HCT116 (cell line): ENCODE results near the gene FAM131A. TPM values are rescaled to one million over a fixed set of nuclear protein-coding genes. Genes with fewer than 3 reads are reported as not detected.

Experiments used
- ATAC-seq: fragments of 200-7000 bp; cut with Tn5 transposase; 2 replicates; pipeline ENCODE4 v1.9.1; 2020; ENCODE audit warnings: mild to moderate bottlenecking, moderate library complexity
- BruUV-seq: library from RNA; stranded (reverse); fragments of 400-500 nt; replicated peaks from 2 replicates; lab custom pipeline; 2021; lab: Mats Ljungman, UMichigan
- CTCF ChIA-PET: fragments of 300-600 bp; sonication (Branson Sonifier 250); formaldehyde crosslinking; loops from one replicate; lab custom pipeline; 2021; ENCODE audit warnings: antibody characterized with exemption; lab: Charles Lee
- POLR2A ChIA-PET: fragments of 300-600, 350-600 bp; sonication (Branson Sonifier 250); formaldehyde crosslinking; loops from one replicate; lab custom pipeline; 2021; ENCODE audit warnings: antibody characterized with exemption; lab: Charles Lee
- RAD21 ChIA-PET, 2 experiments: fragments of 300-600 bp; sonication (Branson Sonifier 250); formaldehyde crosslinking; loops; one replicate each; lab custom pipeline; 2023; ENCODE audit warnings: low total read pairs in 2 of 2; ENCODE audit not compliant: uncharacterized antibody in 2 of 2, unreplicated experiment in 2 of 2, low non-redundant PET in 1 of 2; lab: Charles Lee
- DNase-seq: peaks from one replicate; pipeline ENCODE4 v3.0.0-alpha.2; 2010; ENCODE audit warnings: low read depth, low spot score
- H2AFZ ChIP-seq: fragments of 200-600 bp; shearing (Covaris generic), sonication (generic); 2 replicates; pipeline ENCODE4 v1.6.1; 2017; ENCODE audit warnings: low read depth, mixed run types, mixed read lengths, antibody characterized with exemption, low read length; ENCODE audit not compliant: poor library complexity, severe bottlenecking
- H3K27ac ChIP-seq: 2 replicates; pipeline ENCODE4 v1.5.1; 2012; ENCODE audit warnings: low read depth, low read length
- H3K27me3 ChIP-seq: fragments of 200-600 bp; sonication (generic); 2 replicates; pipeline ENCODE4 v1.6.1; 2016; ENCODE audit warnings: mixed run types, low read length, mixed read lengths; ENCODE audit not compliant: insufficient read depth
- H3K36me3 ChIP-seq, 2 experiments: fragments of 200-500 bp in 1 of 2; fragments of 200-600 bp in 1 of 2; sonication (Bioruptor generic) in 1 of 2; sonication (generic) in 1 of 2; 2 replicates each; pipeline versions ENCODE4 v1.5.1 to v1.6.1; 2014 to 2016; ENCODE audit warnings: low read length in 2 of 2, inconsistent platforms in 1 of 2, mixed read lengths in 1 of 2, mixed run types in 1 of 2; ENCODE audit not compliant: insufficient read depth in 2 of 2, control insufficient read depth in 1 of 2
- H3K4me1 ChIP-seq, 2 experiments: fragments of 200-600 bp in 1 of 2; sonication (generic) in 1 of 2; 2 replicates each; pipeline versions ENCODE4 v1.5.1 to v1.6.1; 2012 to 2017; ENCODE audit warnings: low read length in 2 of 2, inconsistent platforms in 1 of 2, mild to moderate bottlenecking in 1 of 2, mixed read lengths in 1 of 2, mixed run types in 1 of 2, moderate library complexity in 1 of 2; ENCODE audit not compliant: insufficient read depth in 2 of 2, control insufficient read depth in 1 of 2
- H3K4me2 ChIP-seq: fragments of 200-600 bp; sonication (generic); 2 replicates; pipeline ENCODE4 v1.6.1; 2017; ENCODE audit warnings: mixed run types, low read length, mixed read lengths
- H3K4me3 ChIP-seq, 2 experiments: fragments of 200-600 bp in 1 of 2; sonication (generic) in 1 of 2; replicated peaks in 1 of 2; 2 replicates each; pipeline ENCODE4 v1.5.1; 2011 to 2016; ENCODE audit warnings: low read length in 2 of 2, control low read depth in 1 of 2, low read depth in 1 of 2, mild to moderate bottlenecking in 1 of 2, mixed read lengths in 1 of 2, mixed run types in 1 of 2
- H3K79me2 ChIP-seq: fragments of 200-600 bp; sonication (generic); 2 replicates; pipeline ENCODE4 v1.6.1; 2017; ENCODE audit warnings: mild to moderate bottlenecking, mixed run types, low read length, moderate library complexity, mixed read lengths; ENCODE audit not compliant: insufficient read depth
- H3K9ac ChIP-seq: fragments of 200-600 bp; sonication (generic); 2 replicates; pipeline ENCODE4 v1.6.1; 2016; ENCODE audit warnings: low read length, mixed read lengths
- H3K9me2 ChIP-seq: fragments of 200-600 bp; sonication (generic), shearing (Covaris generic); 2 replicates; pipeline ENCODE4 v1.6.1; 2017; ENCODE audit warnings: mixed run types, mild to moderate bottlenecking, moderate library complexity; ENCODE audit not compliant: insufficient read depth
- H3K9me3 ChIP-seq, 2 experiments: fragments of 200-500 bp in 1 of 2; fragments of 200-600 bp in 1 of 2; sonication (Bioruptor generic) in 1 of 2; sonication (generic) in 1 of 2; 2 replicates each; pipeline ENCODE4 v1.6.1; 2014 to 2017; ENCODE audit warnings: low read length in 2 of 2, mixed read lengths in 2 of 2, inconsistent platforms in 1 of 2, low read depth in 1 of 2, mild to moderate bottlenecking in 1 of 2, mixed run types in 1 of 2, moderate library complexity in 1 of 2; ENCODE audit not compliant: control insufficient read depth in 1 of 2, insufficient read depth in 1 of 2
- H4K20me1 ChIP-seq: fragments of 200-600 bp; sonication (generic), shearing (Covaris generic); 2 replicates; pipeline ENCODE4 v1.6.1; 2017; ENCODE audit warnings: mixed run types, mild to moderate bottlenecking, moderate library complexity; ENCODE audit not compliant: insufficient read depth
- CBX3 ChIP-seq: IDR thresholded peaks from 2 replicates; pipeline ENCODE4 v1.6.1; 2012; ENCODE audit warnings: low read depth
- CEBPB ChIP-seq: IDR thresholded peaks from 2 replicates; pipeline ENCODE4 v1.6.1; 2012; ENCODE audit warnings: low read depth
- EGR1 ChIP-seq: IDR thresholded peaks from 2 replicates; pipeline ENCODE4 v1.6.1; 2012; ENCODE audit warnings: low read depth
- ELF1 ChIP-seq: IDR thresholded peaks from 2 replicates; pipeline ENCODE4 v1.6.1; 2012; ENCODE audit warnings: low read depth, borderline replicate concordance
- EZH2 ChIP-seq: fragments of 200-600 bp; sonication (generic); IDR thresholded peaks from 2 replicates; pipeline ENCODE4 v1.6.1; 2017; ENCODE audit warnings: antibody characterized with exemption, mixed run types
- EZH2phosphoT487 ChIP-seq: fragments of 200-600 bp; IDR thresholded peaks from 2 replicates; pipeline ENCODE4 v1.6.1; 2018; ENCODE audit warnings: antibody characterized with exemption, borderline replicate concordance
- FOSL1 ChIP-seq: IDR thresholded peaks from 2 replicates; pipeline ENCODE4 v1.6.1; 2012; ENCODE audit warnings: low read depth
- REST ChIP-seq: IDR thresholded peaks from 2 replicates; pipeline ENCODE4 v1.6.1; 2012; ENCODE audit warnings: low read depth
- SRF ChIP-seq: IDR thresholded peaks from 2 replicates; pipeline ENCODE4 v1.6.1; 2012; ENCODE audit warnings: low read depth
- YY1 ChIP-seq: IDR thresholded peaks from 2 replicates; pipeline ENCODE4 v1.6.1; 2011; ENCODE audit warnings: low read length, low read depth, moderate library complexity, mild to moderate bottlenecking; ENCODE audit not compliant: insufficient replicate concordance; ENCODE audit errors: extremely low read depth
- ZFX ChIP-seq: fragments of 450-650 bp; IDR thresholded peaks from 2 replicates; pipeline ENCODE4 v1.6.1; 2017
- ZNF274 ChIP-seq: fragments of 200-500 bp; sonication (Bioruptor generic); IDR thresholded peaks from 2 replicates; pipeline ENCODE4 v1.6.1; 2014; ENCODE audit warnings: mild to moderate bottlenecking, low read depth, low read length, inconsistent platforms
- intact Hi-C: fragments of 100-400 bp; cut with micrococcal nuclease; formaldehyde crosslinking; loops from 2 replicates; pipeline ENCODE4 v1.10.0; 2022
- total RNA-seq: library from RNA; stranded (reverse); gene quantifications from one replicate; pipeline ENCODE4 v1.2.1, GENCODE V29; 2021; ENCODE audit not compliant: unreplicated experiment
- TF ChIP-seq, protein P1 (sequence below): IDR thresholded peaks from 2 replicates; pipeline ENCODE4 v1.6.1; 2012
- TF ChIP-seq, protein P2 (sequence below): IDR thresholded peaks from 2 replicates; pipeline ENCODE4 v1.6.1; 2012
- TF ChIP-seq, protein P3 (sequence below): IDR thresholded peaks from 2 replicates; pipeline ENCODE4 v1.6.1; 2011; ENCODE audit warnings: mild to moderate bottlenecking, low read length, moderate library complexity; ENCODE audit not compliant: insufficient replicate concordance; ENCODE audit errors: extremely low read depth

Gene FAM131A
- total RNA-seq, 1 experiment from 2014 or later = 17.8 TPM

- no peaks in the 10 kb centered on the region for H3K27me3 ChIP-seq
- 0 out of 2 replicates have a peak overlapping the region, but pooled peaks have one; percentile 25 for H3K9ac ChIP-seq
- no peak overlapping the region for H2AFZ ChIP-seq
- H3K4me1 ChIP-seq = peaks cover 2 to 68% of the 10 kb centered on the region in 2 experiments; a peak in 2 of 4 replicates
- peak overlapping the region; percentile 90; the same call in 1 of the 2 replicates for H3K4me2 ChIP-seq
- intact Hi-C loops = no loop called here
- ChIA-PET POLR2A (no interaction called here), RAD21 (no interaction called here), CTCF (no interaction called here)
- peak overlapping the region; percentile 9 for H3K27ac ChIP-seq
- no peaks in the 10 kb centered on the region for H3K9me3 ChIP-seq
- H3K4me3 ChIP-seq = no peak overlapping the region
- no peak for DNase-seq
- ATAC-seq = no peak
- H3K9me2 ChIP-seq = no peaks in the 10 kb centered on the region
- no peak for TF ChIP-seq CEBPB
- TF ChIP-seq EZH2phosphoT487 = no peak
- no peak for TF ChIP-seq FOSL1
- TF ChIP-seq ZFX = no peak
- TF ChIP-seq EGR1 = no peak
- TF ChIP-seq ELF1 = no peak
- no peak for TF ChIP-seq SRF
- no peak for TF ChIP-seq ZNF274
- TF ChIP-seq EZH2 = no peak
- no peak for TF ChIP-seq YY1
- TF ChIP-seq REST = no peak
- TF ChIP-seq, protein P1, sequence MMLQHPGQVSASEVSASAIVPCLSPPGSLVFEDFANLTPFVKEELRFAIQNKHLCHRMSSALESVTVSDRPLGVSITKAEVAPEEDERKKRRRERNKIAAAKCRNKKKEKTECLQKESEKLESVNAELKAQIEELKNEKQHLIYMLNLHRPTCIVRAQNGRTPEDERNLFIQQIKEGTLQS = no peak
- TF ChIP-seq, protein P2, sequence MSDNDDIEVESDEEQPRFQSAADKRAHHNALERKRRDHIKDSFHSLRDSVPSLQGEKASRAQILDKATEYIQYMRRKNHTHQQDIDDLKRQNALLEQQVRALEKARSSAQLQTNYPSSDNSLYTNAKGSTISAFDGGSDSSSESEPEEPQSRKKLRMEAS = no peak
- TF ChIP-seq, protein P3, sequence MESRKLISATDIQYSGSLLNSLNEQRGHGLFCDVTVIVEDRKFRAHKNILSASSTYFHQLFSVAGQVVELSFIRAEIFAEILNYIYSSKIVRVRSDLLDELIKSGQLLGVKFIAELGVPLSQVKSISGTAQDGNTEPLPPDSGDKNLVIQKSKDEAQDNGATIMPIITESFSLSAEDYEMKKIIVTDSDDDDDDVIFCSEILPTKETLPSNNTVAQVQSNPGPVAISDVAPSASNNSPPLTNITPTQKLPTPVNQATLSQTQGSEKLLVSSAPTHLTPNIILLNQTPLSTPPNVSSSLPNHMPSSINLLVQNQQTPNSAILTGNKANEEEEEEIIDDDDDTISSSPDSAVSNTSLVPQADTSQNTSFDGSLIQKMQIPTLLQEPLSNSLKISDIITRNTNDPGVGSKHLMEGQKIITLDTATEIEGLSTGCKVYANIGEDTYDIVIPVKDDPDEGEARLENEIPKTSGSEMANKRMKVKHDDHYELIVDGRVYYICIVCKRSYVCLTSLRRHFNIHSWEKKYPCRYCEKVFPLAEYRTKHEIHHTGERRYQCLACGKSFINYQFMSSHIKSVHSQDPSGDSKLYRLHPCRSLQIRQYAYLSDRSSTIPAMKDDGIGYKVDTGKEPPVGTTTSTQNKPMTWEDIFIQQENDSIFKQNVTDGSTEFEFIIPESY = no peak
- no peak for TF ChIP-seq CBX3
- peaks cover 69% of the 10 kb centered on the region for H3K79me2 ChIP-seq
- H4K20me1 ChIP-seq = peaks cover 28% of the 10 kb centered on the region; the same call in 1 of the 2 replicates
- no TSS peak for BruUV-seq
- H3K36me3 ChIP-seq = peaks cover 44 to 59% of the 10 kb centered on the region in 2 experiments
These were observed 3.7 kb upstream of the FAM131A start for GRCh38 chr3:184333700-184334099.
